ENCODE data around the gene PRAMEF10. TPM values are rescaled to one million over a fixed set of nuclear protein-coding genes. Genes with fewer than 3 reads are reported as not detected.
"Not testable (repeated sequence)": the region's sequence is repeated elsewhere in the genome, so short reads cannot be mapped to it uniquely, and the experiment has no call there.

Gene PRAMEF10
- polyA plus RNA-seq (2011; rRNA removed) (not detected in 2 replicates), polyA minus RNA-seq (2011; rRNA and poly(A)+ RNA removed) (not detected in 2 replicates)

DNA sequence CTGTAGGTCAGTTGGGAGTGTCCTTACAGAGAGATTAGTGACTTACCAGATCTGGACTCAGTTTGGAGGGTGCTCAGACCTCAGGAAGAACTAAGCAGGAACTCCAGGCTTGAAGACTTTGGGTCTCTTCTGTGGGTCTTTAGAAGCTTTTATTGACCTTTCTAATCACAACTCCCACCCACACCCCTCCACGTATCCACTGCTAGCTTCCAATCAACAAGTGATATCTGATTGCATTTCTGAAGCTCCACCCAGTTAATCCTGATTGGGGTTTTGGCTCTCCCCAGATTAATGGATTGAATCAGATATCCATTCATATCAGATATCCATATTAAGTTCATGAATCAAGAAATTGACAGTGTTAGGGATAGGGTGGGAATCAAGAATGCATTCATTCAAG lies at the start of gene PRAMEF10:
Gene PRAMEF10 (minus strand): TSS at position 101 of the 400 bp plus-strand sequence. CDS start 2,423 bp downstream, outside the sequence.
- POLR2A ChIA-PET; CTCF ChIA-PET; H3K4me3 ChIP-seq (ENCODE audit: low read depth, low read length); H3K27me3 ChIP-seq (ENCODE audit: control insufficient read depth, insufficient read depth, low read length); DNase-seq (ENCODE audit: low read depth); H3K36me3 ChIP-seq (ENCODE audit: control insufficient read depth, insufficient read depth, low read length): not testable (repeated sequence)

DNA sequence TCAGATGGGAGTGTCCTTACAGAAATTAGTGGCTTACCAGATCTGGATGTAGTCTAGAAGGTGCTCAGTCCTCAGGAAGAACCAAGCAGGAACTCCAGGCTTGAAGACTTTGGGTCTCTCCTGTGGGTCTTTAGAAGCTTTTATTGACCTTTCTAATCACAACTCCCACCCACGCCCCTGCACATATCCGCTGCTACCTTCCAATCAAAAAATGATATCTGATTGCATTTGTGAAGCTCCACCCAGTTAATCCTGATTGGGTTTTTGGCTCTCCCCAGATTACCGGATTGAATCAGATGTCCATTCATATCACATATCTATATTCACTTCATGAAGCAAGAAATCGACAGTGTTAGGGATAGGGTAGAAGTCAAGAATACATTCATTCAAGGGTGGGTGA lies 49.4 kb upstream of the PRAMEF10 start, which contains the start of gene PRAMEF6:
Gene PRAMEF6 (minus strand): TSS at position 101 of the 400 bp plus-strand sequence. CDS start 5,062 bp downstream, outside the sequence.
- H3K36me3 ChIP-seq (ENCODE audit: control insufficient read depth, insufficient read depth, low read length); H3K27me3 ChIP-seq (ENCODE audit: control insufficient read depth, insufficient read depth, low read length); H3K4me3 ChIP-seq (ENCODE audit: low read depth, low read length); POLR2A ChIA-PET; DNase-seq (ENCODE audit: low read depth); CTCF ChIA-PET: not testable (repeated sequence)

DNA sequence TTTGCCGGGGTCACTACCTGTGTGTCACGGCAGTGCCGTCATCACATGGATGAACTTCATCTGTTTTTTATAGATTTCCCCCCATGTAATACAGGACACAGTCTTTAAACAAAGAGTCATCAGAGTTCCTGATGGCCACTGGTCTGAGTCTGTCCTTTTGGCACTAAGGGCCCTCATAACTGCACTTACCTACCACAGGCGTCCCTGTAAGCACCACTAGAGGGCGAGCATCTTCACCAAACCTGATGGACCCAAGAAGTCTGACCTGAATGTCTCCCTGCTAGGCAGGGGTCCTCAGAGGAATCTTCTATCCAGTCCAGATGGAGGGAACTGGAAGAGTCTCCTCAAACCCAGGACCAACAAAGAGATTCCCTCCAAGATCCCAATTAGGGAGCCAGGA lies 26.3 kb upstream of the PRAMEF10 start:
- H3K27me3 ChIP-seq (ENCODE audit: control insufficient read depth, insufficient read depth, low read length); POLR2A ChIA-PET; DNase-seq (ENCODE audit: low read depth); CTCF ChIA-PET; H3K4me3 ChIP-seq (ENCODE audit: low read depth, low read length); H3K36me3 ChIP-seq (ENCODE audit: control insufficient read depth, insufficient read depth, low read length): not testable (repeated sequence)

DNA sequence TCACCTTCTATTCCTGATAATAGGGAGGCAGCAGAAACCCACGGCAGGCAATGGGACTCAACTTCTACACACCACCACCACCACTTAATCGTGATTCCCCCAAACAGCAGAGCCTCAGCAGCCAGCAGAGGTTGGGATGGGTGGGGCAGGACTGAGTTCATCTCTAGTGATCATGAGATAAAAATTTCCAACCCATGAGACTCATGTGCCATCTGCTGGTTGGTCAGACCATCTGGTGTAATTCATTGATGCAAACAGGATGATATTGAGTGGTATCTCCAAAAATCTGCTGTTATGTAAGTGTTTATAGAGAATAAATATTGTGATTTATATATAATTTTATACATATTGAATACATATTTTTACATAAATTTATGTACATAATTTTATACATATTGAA lies 23.7 kb upstream of the PRAMEF10 start:
- H3K4me3 ChIP-seq (ENCODE audit: low read depth, low read length); H3K36me3 ChIP-seq (ENCODE audit: control insufficient read depth, insufficient read depth, low read length); H3K27me3 ChIP-seq (ENCODE audit: control insufficient read depth, insufficient read depth, low read length); DNase-seq (ENCODE audit: low read depth); POLR2A ChIA-PET; CTCF ChIA-PET: not testable (repeated sequence)

DNA sequence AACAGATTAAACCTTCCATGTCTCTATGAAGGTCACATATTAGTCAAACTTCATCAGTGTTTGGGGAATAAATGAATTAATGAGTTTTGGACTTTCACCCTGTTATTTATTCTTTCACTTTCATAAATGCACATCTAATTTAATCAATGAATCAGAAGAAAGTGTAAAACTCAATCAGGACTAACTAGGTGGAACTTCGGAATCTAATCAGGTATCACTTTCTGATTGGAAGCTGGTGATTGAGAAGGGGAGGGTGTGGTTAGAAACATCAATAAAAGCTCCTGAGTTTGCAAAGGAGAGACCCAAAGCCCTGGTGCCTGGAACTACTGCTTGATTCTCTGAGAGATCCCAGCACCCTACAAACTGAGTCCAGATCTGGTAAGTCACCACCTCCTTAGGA lies 18.2 kb upstream of the PRAMEF10 start, which contains the start of gene PRAMEF7:
Gene PRAMEF7 (plus strand): TSS at position 301 of the 400 bp plus-strand sequence. CDS start 1,083 bp downstream, outside the sequence.
- not testable (repeated sequence) for H3K4me3 ChIP-seq (ENCODE audit: low read depth, low read length)

DNA sequence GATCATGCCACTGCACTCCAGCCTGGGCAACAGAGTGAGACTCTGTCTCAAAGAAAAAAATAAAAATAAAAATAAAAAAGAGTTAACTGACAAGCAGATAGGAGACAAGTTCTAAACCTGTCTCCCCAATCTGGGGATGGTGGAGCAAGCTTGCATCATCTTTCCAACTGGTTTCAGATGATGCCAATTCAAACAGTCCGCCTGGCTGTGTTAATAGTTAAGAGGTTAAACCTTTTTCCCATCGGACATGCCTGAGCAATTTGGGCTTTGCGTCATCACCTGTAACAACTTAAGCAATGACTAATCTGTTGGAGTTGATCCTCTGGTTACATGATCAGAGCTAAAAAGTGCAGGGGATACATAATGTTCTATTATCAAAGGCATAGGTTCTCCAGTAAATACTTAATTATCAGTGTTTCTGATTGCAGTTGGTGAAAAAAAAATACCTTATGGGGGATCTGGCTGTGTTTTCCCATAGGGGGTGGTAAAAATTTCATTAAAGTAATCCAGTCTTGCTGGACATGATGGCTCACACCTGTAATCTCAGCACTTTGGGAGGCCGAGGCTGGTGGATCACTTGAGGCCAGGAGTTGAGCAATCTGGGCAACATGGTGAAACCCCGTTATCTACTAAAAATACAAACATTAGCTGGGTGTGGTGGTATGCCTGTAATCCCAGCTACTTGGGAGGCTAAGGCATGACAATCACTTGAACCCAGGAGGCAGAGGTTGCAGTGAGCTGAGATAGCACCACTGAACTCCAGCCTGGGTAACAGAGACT lies 5.9 kb upstream of the PRAMEF10 start:
- CTCF ChIA-PET; H3K27me3 ChIP-seq (ENCODE audit: control insufficient read depth, insufficient read depth, low read length); POLR2A ChIA-PET; H3K4me3 ChIP-seq (ENCODE audit: low read depth, low read length); H3K36me3 ChIP-seq (ENCODE audit: control insufficient read depth, insufficient read depth, low read length); DNase-seq (ENCODE audit: low read depth): not testable (repeated sequence)

More for the DNA sequence above, 18.2 kb upstream of the PRAMEF10 start, which contains the start of gene PRAMEF7:
- CTCF ChIA-PET; POLR2A ChIA-PET; H3K36me3 ChIP-seq (ENCODE audit: control insufficient read depth, insufficient read depth, low read length); H3K27me3 ChIP-seq (ENCODE audit: control insufficient read depth, insufficient read depth, low read length); DNase-seq (ENCODE audit: low read depth): not testable (repeated sequence)

- DNase-seq (ENCODE audit: low read depth); H3K27me3 ChIP-seq (ENCODE audit: control insufficient read depth, insufficient read depth, low read length); CTCF ChIA-PET; H3K4me3 ChIP-seq (ENCODE audit: low read depth, low read length); H3K36me3 ChIP-seq (ENCODE audit: control insufficient read depth, insufficient read depth, low read length); POLR2A ChIA-PET: not testable (repeated sequence)
Measured at GRCh38 chr1:12899186-12899585, 1.1 kb upstream of the PRAMEF10 start.

GRCh38 chr1:12886101-12886500 lies 12.0 kb downstream of the PRAMEF10 start, which contains the start of gene PRAMEF4:
Gene PRAMEF4 (minus strand): TSS chr1:12886201. CDS start chr1:12883394, 2,807 bp downstream.
- H3K4me3 ChIP-seq (ENCODE audit: low read depth, low read length); H3K36me3 ChIP-seq (ENCODE audit: control insufficient read depth, insufficient read depth, low read length); POLR2A ChIA-PET; CTCF ChIA-PET; DNase-seq (ENCODE audit: low read depth); H3K27me3 ChIP-seq (ENCODE audit: control insufficient read depth, insufficient read depth, low read length): not testable (repeated sequence)

DNA sequence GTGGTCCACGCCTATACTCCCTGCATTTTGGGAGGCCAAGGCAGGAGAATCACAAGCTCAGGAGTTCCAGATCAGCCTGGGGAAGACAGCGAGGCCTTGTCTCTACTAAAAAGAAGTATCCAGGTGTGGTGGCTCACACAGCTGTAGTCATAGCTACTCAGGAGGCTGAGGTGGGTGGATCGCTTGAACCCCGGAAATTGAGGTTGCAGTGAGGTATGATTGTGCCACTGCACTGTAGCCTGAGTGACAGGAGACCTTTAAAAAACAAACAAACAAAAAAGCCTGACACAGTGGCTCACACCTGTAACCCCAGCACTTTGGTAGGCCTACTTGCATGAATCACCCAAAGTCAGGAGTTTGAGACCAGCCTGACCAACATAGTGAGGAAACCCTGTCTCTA lies 19.6 kb downstream of the PRAMEF10 start:
- H3K4me3 ChIP-seq (ENCODE audit: low read depth, low read length); H3K36me3 ChIP-seq (ENCODE audit: control insufficient read depth, insufficient read depth, low read length); DNase-seq (ENCODE audit: low read depth); H3K27me3 ChIP-seq (ENCODE audit: control insufficient read depth, insufficient read depth, low read length); POLR2A ChIA-PET; CTCF ChIA-PET: not testable (repeated sequence)

DNA sequence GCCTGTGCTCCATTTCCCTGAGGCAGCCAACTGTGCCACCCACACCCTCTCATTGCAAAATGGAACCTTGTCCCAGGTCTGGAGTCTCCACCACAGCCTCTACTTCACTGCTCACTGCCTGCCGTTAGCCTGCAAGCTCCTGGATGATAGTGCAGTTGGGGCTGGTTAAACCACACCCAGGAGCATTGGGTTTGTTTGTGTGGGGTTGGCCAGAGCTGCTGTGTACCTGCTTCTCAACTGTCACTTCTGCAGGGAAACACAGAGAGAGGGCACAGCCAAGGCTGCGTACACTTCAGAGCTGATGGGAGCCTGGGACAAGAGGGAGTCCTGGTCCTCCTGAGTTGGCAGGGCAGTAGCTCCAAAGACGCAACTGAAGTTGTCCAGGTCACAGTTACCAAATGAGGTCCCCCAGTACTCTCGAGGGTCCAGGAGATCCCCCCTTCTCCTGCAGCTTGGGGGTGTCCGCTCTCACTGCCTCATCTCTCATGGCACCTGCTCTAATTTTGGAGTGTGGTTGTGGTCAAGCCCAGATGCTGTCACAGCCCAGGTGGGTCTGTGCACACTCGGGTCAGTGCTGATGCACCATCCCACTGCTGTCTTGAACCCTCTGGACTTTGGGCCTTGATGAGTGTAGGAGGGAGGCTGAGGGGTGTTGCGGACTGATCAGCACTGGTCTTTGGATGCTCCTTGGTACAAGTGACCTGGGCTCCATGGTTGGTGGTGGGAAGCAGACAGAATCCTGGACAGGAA lies 34.8 kb downstream of the PRAMEF10 start:
- POLR2A ChIA-PET; H3K36me3 ChIP-seq (ENCODE audit: control insufficient read depth, insufficient read depth, low read length); DNase-seq (ENCODE audit: low read depth); CTCF ChIA-PET; H3K27me3 ChIP-seq (ENCODE audit: control insufficient read depth, insufficient read depth, low read length); H3K4me3 ChIP-seq (ENCODE audit: low read depth, low read length): not testable (repeated sequence)

GRCh38 chr1:12856786-12857185 lies 41.3 kb downstream of the PRAMEF10 start, which contains the start of gene PRAMEF2:
Gene PRAMEF2 (plus strand): TSS chr1:12857086. CDS start chr1:12859010, 1,924 bp downstream.
- POLR2A ChIA-PET; CTCF ChIA-PET; H3K27me3 ChIP-seq (ENCODE audit: control insufficient read depth, insufficient read depth, low read length); DNase-seq (ENCODE audit: low read depth); H3K36me3 ChIP-seq (ENCODE audit: control insufficient read depth, insufficient read depth, low read length); H3K4me3 ChIP-seq (ENCODE audit: low read depth, low read length): not testable (repeated sequence)
